ENCODE data around the gene GPATCH4.
"Not testable (repeated sequence)": the region's sequence is repeated elsewhere in the genome, so short reads cannot be mapped to it uniquely, and the experiment has no call there.

DNA sequence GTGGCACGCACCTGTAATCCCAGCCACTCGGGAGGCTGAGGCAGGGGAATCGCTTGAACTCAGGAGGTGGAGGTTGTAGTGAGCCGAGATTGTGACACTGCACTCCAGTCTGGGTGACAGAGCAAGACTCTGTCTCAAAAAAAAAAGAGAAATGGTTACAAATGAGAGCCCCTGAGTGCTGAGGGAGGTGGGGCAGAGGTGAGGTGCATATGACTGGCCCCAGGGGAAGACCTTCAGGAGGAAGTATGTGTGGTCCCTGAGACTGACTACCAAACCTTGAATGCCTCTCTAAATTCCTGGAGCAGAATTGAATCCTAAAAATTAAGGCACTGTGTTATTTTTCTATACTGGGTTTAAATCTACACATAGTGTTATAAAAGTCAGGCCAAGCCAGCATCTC is 6.1 kb upstream of the GPATCH4 start:
- TF ChIP-seq, protein P1, sequence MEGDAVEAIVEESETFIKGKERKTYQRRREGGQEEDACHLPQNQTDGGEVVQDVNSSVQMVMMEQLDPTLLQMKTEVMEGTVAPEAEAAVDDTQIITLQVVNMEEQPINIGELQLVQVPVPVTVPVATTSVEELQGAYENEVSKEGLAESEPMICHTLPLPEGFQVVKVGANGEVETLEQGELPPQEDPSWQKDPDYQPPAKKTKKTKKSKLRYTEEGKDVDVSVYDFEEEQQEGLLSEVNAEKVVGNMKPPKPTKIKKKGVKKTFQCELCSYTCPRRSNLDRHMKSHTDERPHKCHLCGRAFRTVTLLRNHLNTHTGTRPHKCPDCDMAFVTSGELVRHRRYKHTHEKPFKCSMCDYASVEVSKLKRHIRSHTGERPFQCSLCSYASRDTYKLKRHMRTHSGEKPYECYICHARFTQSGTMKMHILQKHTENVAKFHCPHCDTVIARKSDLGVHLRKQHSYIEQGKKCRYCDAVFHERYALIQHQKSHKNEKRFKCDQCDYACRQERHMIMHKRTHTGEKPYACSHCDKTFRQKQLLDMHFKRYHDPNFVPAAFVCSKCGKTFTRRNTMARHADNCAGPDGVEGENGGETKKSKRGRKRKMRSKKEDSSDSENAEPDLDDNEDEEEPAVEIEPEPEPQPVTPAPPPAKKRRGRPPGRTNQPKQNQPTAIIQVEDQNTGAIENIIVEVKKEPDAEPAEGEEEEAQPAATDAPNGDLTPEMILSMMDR (conservative IDR thresholded peaks at IDR 0.05 in 1 of 2, IDR thresholded peaks at IDR 0.05 in 1 of 2; ENCODE audit: low read depth in 1 of 2, low read length in 2 of 2), result not testable (repeated sequence)
- TF ChIP-seq EZH2 (IDR thresholded peaks at IDR 0.05; ENCODE audit: low read length, missing control alignments), result not testable (repeated sequence)
